Measurements from ENCODE around the gene N4BP2.

N4BP2 gene

DNA sequence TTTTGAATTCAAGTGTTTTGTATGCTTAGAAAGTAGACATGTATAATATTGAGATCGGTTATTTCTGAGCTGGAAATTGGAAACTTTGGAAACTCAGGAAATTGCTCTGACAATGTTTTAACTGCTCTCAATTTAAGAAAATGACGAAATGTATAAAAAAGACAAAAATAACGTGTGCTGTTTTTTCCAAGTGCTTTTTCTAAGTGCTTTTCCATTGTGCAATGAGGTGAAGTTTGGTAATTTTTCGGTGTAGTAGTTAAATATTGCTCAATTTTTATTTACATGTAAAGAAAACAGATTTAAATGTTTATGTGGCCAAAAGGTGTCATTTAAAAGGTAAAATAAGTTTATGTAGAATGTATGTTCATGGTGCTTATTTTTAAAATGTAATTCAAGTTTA lies 100.8 kb downstream of the N4BP2 start:
- DNase-seq (ENCODE audit: low read depth), result no peak

DNA sequence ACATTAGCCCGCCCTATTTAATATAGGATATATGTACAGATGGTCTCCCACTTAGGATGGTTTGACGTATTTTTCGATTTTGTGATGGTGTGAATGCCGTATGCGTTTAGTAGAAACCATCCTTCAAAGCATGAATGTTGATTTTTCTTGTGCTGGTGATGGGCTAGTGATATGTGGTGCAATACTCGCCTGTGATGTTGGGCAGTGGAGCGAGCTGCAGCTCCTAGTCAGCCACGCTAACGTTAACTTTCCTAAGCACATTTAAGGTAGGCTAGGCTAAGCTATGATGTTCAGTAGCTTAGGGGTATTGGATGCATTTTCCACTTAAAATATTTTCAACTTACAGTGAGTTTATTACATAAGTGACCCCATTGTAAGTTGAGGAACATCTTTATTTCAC lies 103.6 kb downstream of the N4BP2 start:
- no peak for DNase-seq (ENCODE audit: low read depth)

- DNase-seq (ENCODE audit: low read depth), result peak; percentile 32
Measured at GRCh38 chr4:40164459-40164858, 107.8 kb downstream of the N4BP2 start.

DNA sequence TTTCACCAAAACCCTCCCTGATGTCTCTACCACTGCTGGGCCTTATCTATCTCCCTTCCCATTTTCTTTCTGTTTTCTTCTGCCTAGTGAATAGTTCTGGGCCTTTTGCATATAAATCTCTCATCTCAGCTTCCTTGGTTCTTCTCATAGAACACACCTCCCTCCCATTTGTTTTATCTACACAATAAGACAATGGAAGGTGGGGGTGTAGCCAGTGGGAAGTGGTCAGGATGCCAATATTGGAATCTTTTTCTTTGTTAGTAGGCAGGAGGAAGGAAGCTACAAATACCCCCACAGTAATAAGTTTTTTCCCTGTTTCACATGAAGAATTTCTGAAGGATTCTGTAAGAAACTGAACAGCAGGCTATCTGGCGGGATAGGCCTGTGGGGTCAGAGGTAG lies 109.3 kb downstream of the N4BP2 start:
- DNase-seq (ENCODE audit: low read depth), result no peak

DNA sequence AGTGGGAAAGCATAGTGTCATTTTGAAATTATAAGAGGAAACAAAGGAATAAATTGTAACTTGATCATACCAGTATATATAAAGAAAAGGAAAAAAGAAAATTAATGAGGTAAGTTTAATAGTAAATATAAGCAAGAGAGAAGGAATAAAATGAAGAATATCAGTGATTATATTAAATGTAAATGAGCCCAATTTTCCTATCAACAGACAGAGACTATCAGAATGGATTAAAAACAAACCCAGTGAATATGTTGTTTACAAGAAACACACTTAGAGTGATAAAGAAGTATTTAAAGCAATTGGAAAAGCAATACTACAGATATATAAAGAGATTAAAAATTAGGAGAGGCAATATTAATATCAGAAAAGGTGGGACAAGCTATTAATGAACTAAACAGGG lies 111.4 kb downstream of the N4BP2 start:
- DNase-seq (ENCODE audit: low read depth), result no peak

DNA sequence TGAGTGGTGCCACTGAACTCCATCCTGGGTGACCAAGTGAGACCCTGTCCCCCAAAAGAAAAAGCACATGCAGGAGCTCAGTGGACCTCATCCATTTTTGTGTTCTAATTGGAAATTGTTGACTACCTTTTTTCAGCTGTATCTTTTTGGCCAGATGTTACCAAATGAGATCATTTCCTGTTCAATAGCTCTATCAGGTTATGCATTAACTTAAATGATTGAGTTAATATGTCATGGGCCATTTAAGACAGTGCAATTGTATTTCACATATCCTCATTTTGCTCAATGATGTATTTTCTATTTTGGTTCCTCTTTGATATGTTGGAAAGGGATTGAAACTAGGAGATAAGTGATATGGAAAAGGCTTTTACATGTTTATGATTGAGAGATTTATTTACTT lies 113.9 kb downstream of the N4BP2 start:
- DNase-seq (ENCODE audit: low read depth), result no peak

DNA sequence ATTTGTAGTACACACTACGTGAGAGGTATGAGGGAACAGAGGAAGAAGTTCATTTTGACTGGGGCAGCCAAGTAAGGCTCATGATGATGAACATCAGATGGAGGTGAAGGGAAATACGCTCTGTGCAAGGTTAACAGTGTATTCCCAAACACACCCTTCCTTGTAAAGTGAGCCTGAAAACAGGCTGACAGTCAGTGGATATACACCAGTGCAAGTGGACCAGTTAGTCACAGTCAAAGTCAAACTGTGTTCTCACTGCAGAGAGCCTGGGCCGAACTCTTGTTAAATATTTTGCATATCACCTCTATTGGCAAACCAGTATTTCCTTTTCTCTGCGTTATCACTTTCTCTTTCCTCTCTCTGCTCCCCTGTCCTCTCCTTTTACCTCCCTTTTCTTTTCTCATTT lies 116.8 kb downstream of the N4BP2 start:
- no peak for DNase-seq (ENCODE audit: low read depth)

DNA sequence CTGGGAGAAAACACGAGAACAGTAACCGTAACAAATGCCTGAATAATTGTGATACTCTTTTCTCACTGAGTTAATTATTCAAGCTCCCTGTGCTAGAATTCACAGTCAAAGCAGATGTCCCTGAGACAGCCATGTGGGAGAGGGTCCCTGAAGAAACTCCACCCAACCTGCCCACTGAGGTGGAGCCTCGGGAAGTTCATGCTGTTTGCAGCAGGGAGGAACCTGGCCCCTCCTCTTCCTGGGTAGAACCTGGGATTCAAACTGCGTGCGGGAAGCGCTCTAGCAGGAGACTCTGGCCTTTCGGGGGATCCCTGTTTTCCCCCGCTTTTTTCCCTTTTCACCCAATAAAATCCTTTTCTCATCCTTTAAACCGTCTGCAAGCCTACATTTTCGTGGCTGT lies 120.0 kb downstream of the N4BP2 start:
- no peak for DNase-seq (ENCODE audit: low read depth)

DNA sequence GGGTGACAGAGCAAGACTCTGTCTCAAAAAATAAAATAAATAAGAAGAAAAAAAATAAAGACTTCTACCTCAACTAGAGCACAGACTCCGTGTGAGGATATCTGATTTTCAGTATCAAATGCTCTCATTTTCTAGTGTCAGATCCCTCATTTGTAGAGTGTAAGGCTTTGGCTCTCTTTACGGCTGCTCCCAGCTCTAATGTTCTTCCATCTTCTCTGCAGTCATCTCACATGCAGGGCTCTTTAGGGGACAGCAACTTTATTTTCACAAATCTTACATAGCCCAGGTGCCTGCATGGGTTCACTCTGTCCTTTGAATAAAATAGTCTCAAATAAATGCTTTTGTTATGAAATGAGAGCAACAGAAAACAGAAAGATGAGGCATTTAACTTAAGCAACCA lies 120.9 kb downstream of the N4BP2 start:
- no peak for DNase-seq (ENCODE audit: low read depth)

DNA sequence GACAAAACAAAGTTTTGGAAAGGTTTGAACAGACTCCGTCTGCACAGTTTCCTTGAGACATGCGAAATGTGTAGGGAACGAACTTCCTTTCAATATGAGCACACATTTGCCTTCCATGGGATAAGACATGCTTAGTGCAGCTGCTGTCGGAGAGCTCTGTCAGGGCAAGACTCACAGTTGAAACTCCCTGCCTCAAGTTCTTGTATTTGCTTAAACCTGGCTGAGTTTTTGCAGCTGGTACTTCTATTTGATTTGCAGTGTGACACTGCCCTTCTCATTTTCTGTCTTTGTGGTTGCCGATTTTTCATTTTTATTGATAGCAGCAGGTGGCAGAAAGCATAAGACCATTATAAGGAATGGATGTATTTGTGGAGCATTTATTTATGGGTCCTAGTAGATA lies 122.0 kb downstream of the N4BP2 start:
- no peak for DNase-seq (ENCODE audit: low read depth)

- DNase-seq (ENCODE audit: low read depth), result no peak
Measured at GRCh38 chr4:40179360-40179759, 122.7 kb downstream of the N4BP2 start.

DNA sequence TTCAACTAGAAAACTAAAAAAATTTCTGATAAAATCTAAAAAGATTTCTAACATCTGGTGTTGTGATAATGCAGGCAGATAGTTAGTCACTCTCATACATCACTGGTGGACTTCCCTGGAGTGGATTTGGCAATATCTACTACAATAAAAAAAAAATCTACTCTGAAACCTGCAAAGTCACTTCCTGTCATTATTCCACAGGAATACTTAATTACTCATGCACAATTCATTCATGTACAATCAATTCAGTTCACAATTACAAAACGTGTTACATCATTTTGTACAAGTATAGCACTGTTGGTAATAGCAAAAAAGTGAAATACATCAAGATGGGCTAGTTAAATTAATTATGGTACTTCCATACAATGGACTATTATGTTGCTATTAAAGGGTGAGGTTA lies 123.7 kb downstream of the N4BP2 start:
- DNase-seq (ENCODE audit: low read depth), result peak; percentile 92

DNA sequence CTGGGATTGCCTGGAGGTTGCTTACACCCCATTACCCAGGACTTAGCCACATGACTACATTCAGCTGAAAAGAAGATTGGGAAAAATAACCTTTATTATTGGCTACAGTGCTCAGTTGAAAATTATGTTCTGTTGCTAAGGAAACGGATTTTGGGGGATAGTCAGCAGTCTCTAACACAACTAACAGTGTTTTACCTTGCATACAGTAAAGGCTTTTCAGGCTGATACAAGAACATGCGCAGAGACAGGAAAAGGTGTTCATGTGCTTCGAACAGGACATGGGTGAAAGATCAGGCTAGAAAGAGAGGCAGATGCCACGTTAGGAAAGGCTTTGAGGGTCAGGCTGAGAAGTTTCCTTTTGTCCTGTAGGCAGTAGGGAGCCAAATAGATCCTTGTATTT lies 125.4 kb downstream of the N4BP2 start:
- no peak for DNase-seq (ENCODE audit: low read depth)

DNA sequence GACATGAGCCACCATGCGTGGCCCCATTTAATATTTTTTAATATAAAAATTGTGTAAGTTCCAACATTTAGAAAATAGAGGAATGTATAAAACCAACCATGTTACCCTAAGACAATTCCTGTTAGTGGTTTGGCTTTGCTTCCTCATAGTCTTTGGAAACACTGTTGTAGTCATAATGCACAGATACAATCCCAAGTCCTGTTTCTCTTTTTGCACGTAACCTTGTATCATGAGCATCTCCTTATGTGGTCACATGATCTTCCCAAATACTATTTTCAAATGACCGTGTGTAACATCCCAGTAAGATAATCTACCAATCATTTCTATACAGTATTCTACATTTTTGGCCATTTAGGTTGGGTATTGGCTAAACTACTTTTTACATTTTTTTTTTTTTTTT lies 126.3 kb downstream of the N4BP2 start:
- no peak for DNase-seq (ENCODE audit: low read depth)

DNA sequence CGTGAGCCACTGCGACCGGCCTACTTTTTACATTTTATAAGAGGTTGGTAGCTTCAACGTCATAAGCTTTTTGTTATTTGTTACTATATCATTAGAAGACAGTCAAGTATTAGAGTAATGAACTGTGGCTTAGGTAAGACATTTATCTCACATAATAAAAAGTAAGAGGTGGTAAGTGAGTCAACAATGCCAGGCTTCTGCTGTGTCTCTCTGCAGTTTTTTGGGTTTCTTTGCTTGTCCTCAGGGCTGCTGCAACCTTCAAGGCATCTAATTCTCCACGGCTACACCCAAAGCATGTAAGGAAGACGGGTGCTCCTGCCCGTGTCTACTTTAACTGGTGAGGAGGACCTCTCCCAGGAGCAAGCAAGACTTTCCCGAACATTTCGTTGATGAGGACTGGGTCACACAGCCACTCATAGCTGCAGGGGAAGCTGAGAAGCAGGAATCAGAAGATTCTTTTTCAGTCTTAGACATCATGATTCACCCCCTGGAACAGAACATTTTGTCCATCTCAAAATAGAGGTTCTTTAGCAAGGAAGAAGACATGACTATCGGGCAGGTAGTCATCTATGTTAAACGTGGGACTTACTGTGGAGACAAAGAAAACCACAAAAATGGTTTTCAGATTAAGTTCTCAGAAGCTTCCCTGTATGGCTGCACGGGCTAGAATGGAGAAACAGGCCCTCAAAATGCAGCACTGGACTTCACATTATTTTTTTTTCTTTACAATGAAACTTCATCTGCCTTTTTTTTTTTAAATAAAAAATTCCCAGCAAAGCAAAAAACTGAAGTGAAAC lies 127.2 kb downstream of the N4BP2 start:
- DNase-seq (ENCODE audit: low read depth), result peak; percentile 68

GRCh38 chr4:40185830-40186664 lies 129.4 kb downstream of the N4BP2 start:
- peak; percentile 21 for DNase-seq (ENCODE audit: low read depth)

DNA sequence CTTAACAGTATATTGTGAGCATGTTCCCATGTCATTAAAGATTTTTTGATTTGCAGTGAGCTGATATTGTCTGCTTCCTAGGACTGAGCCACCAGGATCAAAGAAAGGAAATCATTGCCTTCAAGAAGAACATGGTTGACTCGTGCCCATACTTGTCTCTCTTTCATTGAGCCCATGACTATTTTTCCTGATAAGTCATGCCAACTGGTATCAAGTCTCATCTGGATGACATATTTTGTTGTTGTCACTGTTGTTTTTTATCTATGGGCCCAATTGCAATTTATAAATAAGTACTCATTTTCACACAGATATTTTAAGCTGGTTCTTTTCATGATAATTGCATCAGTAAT lies 130.0 kb downstream of the N4BP2 start:
- DNase-seq (ENCODE audit: low read depth), result no peak

- DNase-seq (ENCODE audit: low read depth), result no peak
Measured at GRCh38 chr4:40187386-40187906, 130.8 kb downstream of the N4BP2 start.

GRCh38 chr4:40190019-40190418 lies 133.4 kb downstream of the N4BP2 start:
- DNase-seq (ENCODE audit: low read depth), result no peak

DNA sequence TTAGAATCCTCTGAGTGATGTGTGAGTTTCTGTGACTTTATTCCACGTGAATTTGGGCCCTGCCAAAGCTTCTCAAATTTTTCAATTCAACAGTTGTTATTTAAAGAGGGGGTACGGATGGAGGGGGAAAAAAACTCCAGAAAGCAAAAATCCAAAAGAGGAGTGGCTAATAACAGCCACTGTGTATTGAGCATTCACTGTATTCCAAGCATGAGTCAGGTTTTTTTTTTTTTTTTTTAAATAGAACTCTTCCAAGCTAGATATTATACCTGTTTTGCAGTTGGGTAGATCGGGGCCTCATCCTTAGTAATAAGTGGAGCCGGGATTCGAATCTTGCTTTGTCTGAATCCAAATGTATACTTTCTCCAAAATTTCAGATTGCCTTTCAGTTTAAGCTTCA lies 133.8 kb downstream of the N4BP2 start:
- DNase-seq (ENCODE audit: low read depth), result no peak

DNA sequence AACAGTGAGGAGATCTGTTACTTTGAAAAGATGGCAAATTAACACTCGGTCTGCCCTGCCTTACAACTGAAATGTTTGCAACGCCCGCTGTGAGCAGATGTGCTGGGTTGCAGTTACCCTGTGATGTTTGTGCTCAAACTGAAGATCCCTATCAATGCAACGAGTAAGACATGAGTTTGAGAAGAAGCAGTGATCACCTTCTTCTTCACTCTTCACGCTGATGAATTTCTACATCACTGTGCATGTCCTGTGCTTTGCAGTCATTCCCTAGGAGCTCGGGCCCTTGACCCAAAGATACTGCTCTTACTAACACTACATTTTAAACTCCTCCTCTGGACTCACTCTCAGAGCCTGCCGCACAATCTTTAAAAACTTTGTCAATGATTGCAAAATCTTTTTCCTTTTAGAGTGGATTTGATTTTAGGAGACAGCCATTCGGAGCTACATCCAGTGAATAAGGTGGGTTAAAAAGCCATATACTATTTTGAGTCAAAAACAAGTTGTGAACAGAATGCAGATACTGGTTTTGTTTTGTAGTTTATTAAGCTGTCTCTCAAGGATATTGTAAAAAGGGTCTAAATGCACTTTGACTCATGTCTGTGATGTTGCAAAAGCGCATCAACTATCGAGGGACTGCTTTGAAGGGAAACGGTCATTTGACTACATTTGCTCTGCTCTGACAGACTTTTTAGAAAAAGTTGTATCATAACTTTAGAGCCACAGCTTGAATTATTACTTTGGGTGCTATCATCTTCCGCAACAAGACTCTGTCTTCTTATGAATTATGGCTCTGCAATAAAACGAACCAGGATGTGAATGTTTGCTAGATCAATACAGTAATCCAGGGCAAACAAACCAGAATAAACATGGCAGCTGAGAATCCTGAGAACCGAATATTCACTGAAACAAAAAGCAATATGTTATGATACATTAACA lies 134.5 kb downstream of the N4BP2 start:
- no peak for DNase-seq (ENCODE audit: low read depth)
